ENCODE data around the gene SUSD4. TPM values are rescaled to one million over a fixed set of nuclear protein-coding genes. Genes with fewer than 3 reads are reported as not detected.

The SUSD4 gene
- total and polyA plus RNA-seq, 2 of the 8 experiments (the other 6 are each of a cell fraction or from before 2014, with no cell fraction given) = 3.9 to 5.2 TPM

DNA sequence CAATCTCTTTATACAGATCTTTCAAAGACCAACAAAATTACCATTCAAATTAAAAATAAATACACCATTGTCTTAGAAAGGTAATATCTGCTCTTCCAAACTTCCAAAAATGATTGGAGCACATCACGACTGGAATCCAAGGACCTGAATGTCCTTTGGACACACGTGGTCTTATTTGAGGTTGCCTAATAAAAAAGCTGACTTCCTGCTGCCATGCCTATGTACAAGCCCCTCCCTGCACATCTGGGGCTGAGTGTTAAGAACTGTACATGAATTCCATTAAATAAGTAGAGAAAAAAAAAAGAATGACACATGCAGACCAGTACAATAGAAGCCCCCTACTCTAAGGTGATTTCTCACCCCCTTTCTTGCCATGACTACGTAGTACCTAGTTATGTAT lies 73.6 kb downstream of the SUSD4 start:
- Histone ChIP-seq H2AFZ (ENCODE audit: low read length) (no peak overlapping the region), H3K36me3 (ENCODE audit: control insufficient read depth in 2 of 4, insufficient read depth in 4 of 4, low read length in 3 of 4) (no peaks in the 10 kb centered on the region), H2AK5ac (ENCODE audit: low read depth, low read length) (no peak overlapping the region), H4K5ac (ENCODE audit: insufficient read length, low read depth, low read length) (no peak overlapping the region), H3K79me1 (ENCODE audit: low read depth, low read length) (no peaks in the 10 kb centered on the region), H3K23ac (ENCODE audit: insufficient read length) (no peak overlapping the region), H3K14ac (ENCODE audit: insufficient read length) (no peak overlapping the region), H3K27me3 (replicated peaks in 1 of 4; ENCODE audit: control insufficient read depth in 3 of 4, extremely low read depth in 1 of 4, insufficient read depth in 3 of 4, low read length in 3 of 4) (no peaks in the 10 kb centered on the region), H3K4ac (replicated peaks; ENCODE audit: insufficient read length, low read depth, low read length) (no peak overlapping the region), H3K79me2 (ENCODE audit: control insufficient read depth in 1 of 2, insufficient read depth in 2 of 2, low read length in 2 of 2) (no peaks in the 10 kb centered on the region), H2BK120ac (replicated peaks; ENCODE audit: low read depth, low read length) (no peak overlapping the region), H3K4me2 (ENCODE audit: insufficient read depth in 1 of 2, low read depth in 2 of 2, low read length in 2 of 2) (no peak overlapping the region), H2BK12ac (ENCODE audit: low read depth, low read length) (no peak overlapping the region), H3K4me1 (replicated peaks in 1 of 4; ENCODE audit: control insufficient read depth in 3 of 4, insufficient read depth in 4 of 4, low read length in 3 of 4) (no peaks in the 10 kb centered on the region), H4K91ac (replicated peaks; ENCODE audit: insufficient read length, low read length) (no peak overlapping the region), H3K9me3 (ENCODE audit: insufficient read depth in 2 of 2, low read depth in 1 of 2, low read length in 1 of 2) (no peaks in the 10 kb centered on the region), H3K56ac (replicated peaks; ENCODE audit: insufficient read length, low read depth, low read length) (no peak overlapping the region), H4K20me1 (replicated peaks in 1 of 2; ENCODE audit: control insufficient read depth in 1 of 2, insufficient read depth in 2 of 2, low read length in 2 of 2) (no peaks in the 10 kb centered on the region), H3K18ac (ENCODE audit: extremely low read depth, low read length) (no peak overlapping the region), H3K27ac (ENCODE audit: low read depth, low read length) (no peak overlapping the region), H2BK15ac (ENCODE audit: low read length) (no peak overlapping the region), H3K9ac (replicated peaks in 1 of 4; ENCODE audit: extremely low read depth in 1 of 4, low read depth in 3 of 4, low read length in 3 of 4) (no peak overlapping the region), H2BK5ac (ENCODE audit: low read depth, low read length) (no peak overlapping the region), H3K23me2 (ENCODE audit: low read depth, low read length) (no peaks in the 10 kb centered on the region), H2BK20ac (ENCODE audit: low read length) (no peak overlapping the region), H3K4me3 (ENCODE audit: extremely low read depth in 1 of 4, insufficient read depth in 2 of 4, low read depth in 3 of 4, low read length in 4 of 4) (no peak overlapping the region), H4K8ac (ENCODE audit: extremely low read depth, insufficient read depth, low read length) (no peak overlapping the region)
- TF ChIP-seq BRCA1 (IDR thresholded peaks at IDR 0.05; ENCODE audit: low read depth, low read length) (no peak), GABPA (IDR thresholded peaks at IDR 0.05; ENCODE audit: borderline replicate concordance, insufficient read depth, low read length) (no peak), POU5F1 (IDR thresholded peaks at IDR 0.05; ENCODE audit: low read depth, low read length) (no peak), CREB1 (IDR thresholded peaks at IDR 0.05) (no peak)
- CTCF ChIA-PET (ENCODE audit: partially characterized antibody) = interaction anchor here (0.7 to 1.2 kb wide), 2 partner anchors 30 to 166 kb away, joined by 3 read pairs; no protein-coding TSS in a partner anchor
- DNase-seq (ENCODE audit: low read depth in 1 of 2, low spot score in 2 of 2) = no peak
- POLR2A ChIA-PET (ENCODE audit: partially characterized antibody) = no interaction called here
- no peak for FAIRE-seq
- WGBS, 2 experiments (ENCODE audit: extremely low coverage in 1 of 2, insufficient coverage in 1 of 2, insufficient read length in 1 of 2, insufficient replicate concordance in 2 of 2, low coverage in 1 of 2, low lambda C conversion rate in 2 of 2, missing lambda C conversion rate in 1 of 2) = 77% methylated on average over 3 of the region's 3 CpGs; no CpG with 5 or more reads in 1 of the 2 experiments

Data from H1 (cell line).